HG03342 (cell line): Measurements from ENCODE around the gene HACL1.

Source experiments
- ATAC-seq: cut with Tn5 transposase; IDR thresholded peaks from one replicate; pipeline ENCODE4 v1.9.1; 2021; ENCODE audit warnings: mild to moderate bottlenecking, moderate library complexity; ENCODE audit not compliant: unreplicated experiment

Gene HACL1

DNA sequence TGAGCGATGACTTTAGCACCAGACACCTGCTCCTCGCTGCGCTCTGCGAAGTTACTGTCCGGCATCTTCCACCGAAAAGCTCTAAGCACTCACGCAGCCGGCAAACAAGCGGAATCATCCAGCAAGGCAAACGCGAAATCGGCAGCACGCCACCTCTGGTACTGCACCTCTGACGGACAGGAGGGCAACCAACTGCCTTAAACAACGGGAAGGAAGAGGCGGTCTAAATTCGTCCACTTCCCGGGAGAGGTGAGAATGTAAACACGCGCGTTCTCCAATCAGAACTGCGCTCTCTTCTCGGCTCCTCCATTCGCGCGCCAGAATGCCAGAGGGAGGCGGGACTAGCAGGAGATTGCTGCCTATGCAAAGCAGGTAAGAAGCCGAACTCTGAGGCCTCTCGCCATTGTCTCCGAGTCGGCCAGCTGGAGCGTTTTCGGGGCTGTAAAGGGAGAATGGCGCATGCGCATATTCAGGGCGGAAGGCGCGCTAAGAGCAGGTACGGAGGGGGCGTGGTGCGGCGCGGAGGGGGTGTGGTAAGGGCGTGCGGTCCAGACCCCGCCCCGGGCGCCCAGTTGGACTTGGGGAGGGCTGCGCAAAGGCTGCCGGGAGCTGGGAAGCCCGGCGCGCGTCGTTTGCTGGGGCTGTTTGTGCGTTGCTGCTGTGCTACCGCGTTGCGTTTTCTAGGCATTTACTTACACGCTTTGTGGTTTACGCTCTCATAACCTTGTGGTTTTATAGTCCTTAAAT lies at the start of gene HACL1, which contains the start of gene BTD:
Gene HACL1, minus strand, starts transcription at position 171 of the 747 bp plus-strand sequence. Its CDS starts 106 bp downstream, at position 65.
Gene BTD, plus strand, starts transcription at position 347 of the 747 bp plus-strand sequence. CDS start 33,695 bp downstream, outside the sequence.
- peak; percentile 93 for ATAC-seq

DNA sequence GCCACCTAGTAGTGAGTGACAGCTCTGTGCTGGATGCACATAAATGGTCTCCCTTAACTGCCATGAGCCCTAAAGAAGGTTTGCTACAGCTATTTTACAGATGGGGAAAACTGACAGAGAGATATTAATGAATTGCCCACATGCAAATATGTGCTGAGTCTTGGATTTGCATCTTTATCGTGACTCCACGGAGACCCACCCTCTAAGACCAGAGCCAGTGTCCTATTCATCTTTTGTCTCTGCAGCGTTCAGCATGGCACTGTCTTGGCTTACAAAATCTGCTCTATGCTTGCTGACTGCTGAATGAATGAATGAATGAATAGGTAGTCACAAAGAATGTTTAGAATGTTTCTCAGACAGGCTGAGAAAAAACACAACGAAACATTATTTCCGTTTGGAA lies 48.5 kb upstream of the HACL1 start:
- ATAC-seq, result no peak

DNA sequence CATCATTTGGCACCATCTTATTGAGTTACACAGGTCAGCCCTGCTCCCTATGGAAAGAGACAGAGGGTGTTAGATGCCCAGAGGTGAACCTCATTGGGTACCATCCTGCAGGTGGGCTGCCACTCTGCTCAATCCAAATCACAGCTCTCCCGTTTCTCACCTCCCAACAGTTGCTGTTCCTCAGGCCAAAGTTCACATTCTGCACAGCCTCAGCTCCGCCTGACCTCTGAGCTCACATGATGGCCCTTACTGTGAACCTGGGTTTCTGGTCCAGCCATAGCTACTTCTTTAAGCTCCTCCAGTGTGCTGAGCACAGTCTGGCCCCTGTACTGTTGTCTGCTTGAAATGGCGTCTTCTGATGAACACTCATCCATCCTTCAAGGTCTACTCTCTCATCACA lies 48.0 kb upstream of the HACL1 start:
- no peak for ATAC-seq

DNA sequence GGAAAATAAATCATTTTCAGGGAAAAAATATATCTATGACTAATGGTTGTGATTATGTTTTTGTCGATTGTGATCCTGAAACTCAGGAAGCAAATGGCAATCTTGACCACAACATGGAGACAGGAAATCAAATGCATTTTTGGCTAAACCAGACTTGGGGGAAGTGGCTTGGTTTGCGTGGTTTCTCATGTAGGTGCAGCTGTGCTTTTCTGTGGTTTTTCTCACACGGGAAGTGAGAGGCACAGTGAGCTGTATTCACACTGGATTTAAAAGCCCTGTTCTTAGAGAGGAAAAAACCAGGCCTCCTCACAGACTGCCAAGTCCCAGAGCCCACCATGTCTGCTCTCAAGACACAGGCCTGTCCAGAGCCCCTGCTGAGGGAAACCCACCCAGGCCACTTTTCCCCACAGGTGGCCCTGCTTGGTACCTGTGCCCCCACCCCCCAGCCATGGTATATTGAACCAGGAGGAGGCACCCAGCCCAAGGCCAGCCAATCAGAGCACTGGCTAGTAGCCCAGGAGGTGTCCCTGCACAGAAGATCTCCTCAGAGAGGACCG lies 46.3 kb upstream of the HACL1 start:
- ATAC-seq, result peak; percentile 94

DNA sequence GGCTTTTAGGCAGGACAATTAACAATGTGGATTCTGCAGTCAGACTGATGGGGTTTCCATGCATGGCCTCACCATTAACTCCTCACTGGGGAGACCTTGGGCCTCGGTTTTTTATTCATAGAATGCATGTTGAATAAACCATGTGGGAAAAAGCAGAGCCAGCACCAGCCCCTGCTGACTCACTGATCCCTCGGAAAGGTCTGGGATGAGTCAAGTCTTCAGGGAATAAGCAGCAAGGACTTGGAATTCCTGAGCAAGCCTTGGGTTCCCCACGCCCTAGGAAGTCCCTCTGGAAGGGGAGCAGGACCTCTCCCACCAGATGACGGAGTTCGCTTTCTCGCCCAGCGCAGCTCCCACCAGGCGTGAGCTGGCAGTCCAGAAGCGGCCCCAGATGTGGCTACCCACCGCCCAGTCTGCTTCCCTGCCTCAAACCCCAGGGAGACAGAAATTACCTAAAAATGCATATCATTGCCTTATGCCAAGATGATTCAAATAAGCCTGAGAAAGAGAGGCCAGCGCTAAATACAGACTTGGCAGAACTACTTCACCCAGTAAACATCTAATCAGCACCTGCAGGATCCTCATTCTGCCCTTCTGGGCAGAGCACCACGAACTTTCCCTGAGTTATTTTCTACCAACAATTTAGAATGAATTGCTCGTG lies 45.6 kb upstream of the HACL1 start:
- ATAC-seq, result no peak

DNA sequence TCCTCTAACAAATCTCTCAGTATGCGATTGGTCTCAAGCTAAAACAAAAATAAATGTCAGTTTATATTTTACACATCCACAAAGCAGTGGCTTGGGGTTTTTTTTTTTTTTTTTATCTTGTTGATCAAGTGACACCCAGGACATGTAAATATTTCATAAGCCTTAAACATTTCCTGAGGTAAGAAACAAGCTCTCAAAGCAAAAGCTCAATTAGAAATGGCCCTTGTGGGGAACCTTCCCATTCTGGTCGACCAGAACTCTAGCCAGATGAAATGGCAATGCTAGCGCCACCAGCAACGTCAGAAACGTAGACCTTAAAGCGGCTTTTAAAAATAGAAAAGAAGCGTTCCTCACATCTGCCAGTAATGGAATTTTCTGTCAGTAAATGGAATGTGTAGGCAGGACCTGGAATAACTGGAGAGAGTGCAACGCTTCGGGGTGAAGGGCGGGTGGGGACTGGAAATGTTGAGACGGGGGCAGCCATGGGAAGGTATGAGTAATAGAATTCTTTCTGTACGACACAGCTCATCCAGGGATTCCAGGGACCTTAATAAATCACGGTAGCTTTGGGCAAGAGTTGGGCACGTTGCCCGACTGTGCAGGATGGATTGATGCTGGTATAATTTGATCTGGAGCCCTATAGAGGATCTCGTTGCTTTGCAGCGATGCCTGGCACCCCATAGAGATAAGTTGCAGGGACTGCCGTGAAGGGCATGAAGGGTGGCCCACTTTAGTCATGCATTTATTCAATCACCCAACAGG lies 44.6 kb upstream of the HACL1 start:
- no peak for ATAC-seq

DNA sequence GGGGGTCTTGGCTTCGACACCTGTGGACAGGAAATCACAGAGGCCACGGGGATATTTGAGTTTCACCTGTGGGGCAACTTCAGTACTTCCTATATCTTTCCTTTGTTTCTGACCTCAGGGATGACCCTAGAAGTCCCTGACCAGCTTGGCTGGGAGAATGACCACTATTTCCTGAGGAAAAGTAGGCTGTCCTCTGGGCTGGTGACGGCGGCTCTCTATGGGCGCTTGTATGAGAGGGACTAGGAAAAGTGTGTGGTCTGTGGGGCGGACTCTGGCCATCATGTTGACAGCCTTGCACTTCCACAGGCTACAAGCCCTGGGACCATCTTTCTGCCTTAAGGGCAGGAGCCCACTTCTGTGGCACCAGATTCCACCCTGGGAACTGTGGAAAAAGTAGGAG lies 43.9 kb upstream of the HACL1 start:
- ATAC-seq, result no peak

DNA sequence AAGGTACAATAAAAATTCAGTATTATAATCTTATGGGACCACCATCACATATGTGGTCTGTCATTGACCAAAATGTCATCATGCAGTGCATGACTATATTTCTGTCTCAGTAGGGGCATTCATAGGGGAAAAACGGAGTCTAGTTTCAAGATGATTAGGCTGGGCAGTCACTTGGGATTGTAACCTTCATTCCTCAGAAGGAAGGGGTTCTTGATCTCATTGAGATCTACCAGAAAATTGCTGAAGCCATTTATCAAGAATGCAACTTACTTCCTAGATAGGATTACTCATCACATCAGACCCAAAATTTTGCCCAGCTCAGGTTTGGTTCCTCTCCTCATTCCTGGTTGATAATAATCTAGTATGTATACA lies 37.5 kb upstream of the HACL1 start:
- ATAC-seq, result no peak

DNA sequence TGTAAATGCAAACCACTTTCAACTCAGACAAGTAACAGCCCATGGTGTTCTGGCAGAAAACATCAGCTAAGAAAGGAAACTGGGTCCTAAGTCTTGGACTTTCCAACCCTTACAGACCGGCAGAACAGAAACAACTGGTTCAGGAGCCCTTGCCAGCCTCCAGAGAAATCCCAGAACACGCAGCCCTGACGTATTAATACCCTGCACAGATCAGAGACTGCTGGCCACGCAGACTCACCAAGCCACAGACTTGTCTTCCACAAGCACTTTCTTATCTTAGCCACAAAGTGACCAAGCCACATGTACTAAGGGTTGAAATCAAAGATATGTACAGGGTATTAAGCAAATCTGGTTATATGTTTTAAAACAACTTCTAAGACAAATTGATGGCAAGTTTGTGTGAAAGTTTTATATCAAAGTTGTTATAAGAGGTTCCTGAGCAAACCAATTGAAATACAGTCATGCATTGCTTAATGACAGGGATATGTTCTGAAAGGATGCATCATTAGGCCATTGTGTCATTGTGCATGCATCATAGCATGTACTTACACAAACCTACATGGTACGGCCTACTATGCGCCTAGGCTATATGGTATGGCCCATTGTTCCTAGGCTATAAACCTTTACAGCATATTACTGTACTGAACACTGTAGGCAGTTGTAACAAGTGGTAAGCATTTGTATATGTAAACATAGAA lies 37.0 kb upstream of the HACL1 start:
- ATAC-seq, result no peak

DNA sequence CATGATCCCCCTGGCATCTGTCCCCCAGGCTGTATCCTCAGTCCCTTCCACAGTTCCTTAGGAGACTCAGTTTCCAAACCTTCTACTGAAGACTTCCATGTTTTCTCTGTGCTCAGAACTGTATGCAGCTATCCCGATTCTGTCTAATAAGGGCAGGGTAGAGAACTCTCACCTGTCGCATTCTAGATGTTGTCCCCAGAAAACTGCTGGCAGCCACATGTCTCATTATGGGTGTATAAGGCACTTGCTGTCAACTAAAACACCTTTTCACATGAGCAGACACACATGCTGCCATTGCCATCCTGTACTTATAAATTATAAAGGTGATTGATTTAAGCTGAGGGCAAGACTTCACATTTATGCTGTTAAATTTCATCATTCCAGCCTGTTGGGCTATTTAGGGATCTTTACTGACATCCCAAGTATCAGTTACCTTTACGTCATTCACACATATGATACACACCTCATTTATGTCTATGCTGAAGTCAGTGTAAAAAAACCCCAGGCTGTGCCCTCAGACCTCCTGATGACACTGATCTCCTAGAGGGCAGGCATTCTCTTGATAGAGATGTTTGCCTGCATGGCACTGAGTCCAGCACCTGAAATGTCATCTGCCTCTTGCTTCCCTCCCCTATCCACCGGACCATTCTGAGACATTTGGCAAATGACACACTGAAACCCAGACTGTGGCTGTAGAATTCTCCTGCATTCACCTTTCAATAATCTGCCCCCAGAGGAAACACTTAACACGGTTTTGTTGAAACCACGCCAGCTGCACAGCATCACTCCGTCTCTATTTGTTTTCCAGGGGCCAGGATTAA lies 36.0 kb upstream of the HACL1 start:
- peak; percentile 46 for ATAC-seq

DNA sequence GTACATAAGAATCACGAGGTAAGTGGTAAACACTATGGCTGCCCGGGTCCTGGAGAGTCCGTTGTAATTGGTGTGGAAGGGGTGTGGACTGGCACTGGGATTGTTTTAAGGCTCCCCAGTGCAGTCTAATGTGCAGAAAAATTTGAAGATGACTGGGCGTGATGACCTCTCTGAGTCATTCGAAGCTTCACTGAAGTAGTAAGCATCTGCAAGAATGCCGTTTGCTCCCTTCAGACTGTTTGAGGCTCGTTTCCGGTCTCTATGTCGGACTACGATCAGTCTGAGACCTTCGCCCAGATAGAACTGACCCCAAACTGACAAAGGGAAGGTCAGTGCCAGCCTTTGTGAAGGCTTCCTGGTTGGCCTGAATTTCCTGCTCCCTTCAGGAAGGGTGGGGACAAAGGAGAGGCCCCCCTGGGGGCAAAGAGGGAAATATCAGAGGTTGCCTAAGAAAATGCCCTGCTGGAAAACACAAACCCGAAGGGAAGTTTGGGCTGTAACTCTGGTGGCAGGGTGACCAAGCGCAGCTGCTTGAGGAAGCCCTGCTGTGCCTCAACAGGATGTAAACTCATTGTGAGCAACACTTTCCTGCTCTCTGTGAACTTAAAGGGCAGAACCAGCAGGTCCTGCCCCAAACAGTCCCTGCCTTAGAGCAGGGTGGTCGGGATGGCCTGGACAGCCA lies 34.8 kb upstream of the HACL1 start:
- ATAC-seq, result no peak

DNA sequence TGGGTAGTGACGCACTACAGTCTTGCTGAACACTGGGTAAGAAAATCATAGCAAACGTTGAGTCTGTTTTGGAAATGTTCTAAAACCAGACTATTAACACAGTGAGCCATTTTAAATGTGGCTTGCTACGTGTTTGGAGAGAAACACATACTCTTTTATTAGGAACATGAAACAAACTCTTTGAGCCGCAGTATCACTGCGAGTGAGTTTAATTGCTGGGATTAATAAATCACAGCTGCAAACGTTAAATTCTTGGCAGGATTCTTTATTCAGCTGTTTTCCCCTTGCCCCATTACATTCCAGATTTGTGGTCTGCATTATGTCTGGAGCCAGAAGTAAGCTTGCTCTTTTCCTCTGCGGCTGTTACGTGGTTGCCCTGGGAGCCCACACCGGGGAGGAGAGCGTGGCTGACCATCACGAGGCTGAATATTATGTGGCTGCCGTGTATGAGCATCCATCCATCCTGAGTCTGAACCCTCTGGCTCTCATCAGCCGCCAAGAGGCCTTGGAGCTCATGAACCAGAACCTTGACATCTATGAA lies 33.8 kb upstream of the HACL1 start:
- no peak for ATAC-seq

DNA sequence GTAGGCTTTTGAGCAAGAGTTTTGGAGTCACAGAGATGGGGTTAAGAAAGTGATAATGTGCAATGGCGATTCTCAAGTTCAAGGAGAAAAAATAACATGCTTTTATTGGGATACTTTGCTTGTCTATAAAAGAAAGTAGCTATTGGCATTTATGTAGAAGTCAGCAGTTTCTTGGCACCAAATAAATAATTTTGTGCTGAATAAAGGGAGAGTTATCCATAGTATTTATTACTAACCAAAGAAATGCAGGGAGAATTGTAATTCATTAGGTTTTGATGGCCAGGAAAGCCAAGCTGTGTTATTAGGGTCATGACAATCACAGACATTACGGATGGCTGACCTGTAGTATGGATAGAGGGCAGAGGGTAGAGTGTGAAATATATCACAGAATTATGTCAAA lies 33.3 kb upstream of the HACL1 start:
- no peak for ATAC-seq

DNA sequence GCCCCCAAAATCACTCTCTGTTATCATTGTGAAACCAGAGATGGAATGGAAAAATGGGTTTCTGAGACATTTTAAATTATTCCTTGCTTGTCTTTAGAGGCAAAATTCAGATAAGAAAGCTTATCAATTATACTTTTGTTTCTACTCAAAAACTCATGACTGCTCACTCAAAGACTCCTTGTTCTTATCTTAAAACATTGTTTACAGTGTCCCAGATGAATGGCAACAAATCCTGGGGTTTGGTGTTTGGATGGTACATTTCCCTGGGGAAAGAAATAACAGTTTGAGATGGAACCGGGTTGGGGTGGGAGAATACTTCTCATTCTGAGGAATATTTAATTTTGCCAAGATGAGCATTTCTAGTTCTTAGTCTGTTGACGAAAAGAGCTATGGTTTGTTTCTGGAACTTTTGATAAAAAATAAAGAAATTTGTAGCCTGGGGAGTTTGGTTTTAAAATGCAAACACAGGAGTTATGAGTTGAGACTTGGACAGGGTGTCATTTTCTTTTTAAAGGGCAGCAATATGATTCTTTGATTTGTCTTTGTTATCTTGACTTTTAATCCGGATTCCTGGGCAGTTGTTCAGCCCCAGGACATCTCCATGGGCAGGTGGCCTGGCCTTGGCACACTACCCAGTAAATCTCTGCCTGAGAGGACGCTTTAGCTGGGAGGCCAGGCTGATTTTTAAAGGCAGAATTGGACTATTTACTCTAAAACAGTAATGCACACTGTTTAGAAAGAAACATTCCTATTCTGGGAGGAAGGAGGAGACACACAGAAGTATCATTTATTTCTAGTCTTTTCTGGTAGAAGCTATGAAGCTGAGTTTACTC lies 32.6 kb upstream of the HACL1 start:
- no peak for ATAC-seq

DNA sequence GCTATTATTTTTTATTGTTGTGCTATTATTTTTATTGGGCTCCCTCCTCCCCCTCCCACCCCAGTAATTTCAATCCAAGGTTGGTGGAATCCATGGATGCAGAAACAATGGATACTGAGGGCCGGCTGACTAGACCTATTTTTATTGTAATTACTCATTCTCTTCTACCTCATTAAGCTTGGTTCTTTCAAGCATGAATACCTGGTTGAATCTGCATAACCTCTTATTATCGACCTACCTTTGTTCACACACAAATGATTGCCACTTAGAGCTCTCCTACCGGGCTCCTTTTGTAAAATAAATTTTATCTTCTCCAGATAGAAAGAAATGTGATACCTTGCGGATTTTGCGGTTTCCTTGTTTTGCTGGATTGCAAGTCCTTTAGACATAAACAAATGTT lies 31.8 kb upstream of the HACL1 start:
- no peak for ATAC-seq

DNA sequence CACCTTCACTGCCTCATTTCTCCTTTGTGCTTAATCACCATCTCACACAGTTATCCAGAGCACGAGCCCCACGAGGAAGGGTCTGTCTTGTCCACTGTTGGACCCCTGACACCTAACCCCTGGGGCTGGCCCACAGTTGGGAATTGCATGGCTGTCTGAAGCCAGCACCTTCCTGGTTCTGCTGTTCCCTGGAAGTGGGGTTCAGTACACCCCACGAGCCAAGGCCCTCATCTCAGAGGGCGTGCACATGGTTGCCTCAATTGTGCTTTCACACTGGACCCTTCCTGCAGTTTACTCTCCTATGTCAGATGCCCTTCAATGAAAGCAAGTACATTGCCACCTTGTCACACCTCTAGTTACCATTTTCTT lies 30.8 kb upstream of the HACL1 start:
- ATAC-seq, result no peak

DNA sequence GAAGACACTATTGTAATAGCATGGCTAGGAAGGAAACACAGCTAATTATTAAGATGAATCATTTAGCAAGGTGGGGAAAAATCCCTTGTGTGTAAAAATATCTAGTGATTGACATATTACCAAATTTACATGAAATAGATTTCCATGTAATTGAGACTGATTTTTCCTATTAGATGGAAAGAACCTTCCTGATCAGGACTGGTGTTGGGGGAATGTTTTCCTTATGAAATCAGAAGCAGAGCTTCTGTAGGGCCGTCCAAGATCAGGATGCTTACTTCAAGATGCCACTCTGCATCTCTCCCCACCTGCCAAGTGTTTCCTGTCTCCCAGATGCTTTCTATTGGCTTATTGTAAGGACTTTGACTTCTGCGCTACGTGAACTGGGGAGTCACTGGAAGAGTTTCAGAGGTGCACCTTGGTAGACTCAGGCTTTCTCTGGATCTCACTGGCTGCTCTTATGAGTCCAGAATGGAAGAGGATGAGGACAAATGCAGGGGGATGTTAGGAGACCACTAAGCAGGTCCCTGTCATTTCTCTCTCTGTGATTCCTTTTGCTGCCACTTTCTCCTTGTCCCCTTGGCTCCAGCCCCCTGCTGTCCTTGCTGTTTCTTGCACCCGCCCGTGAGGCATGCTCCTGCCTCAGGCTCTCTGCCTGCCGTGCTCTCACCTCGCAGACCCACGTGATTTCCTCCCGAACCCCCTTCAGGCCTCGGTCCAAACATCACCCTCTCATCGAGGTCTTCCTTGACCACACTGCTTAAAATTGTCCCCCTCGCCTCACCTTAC lies 30.2 kb upstream of the HACL1 start:
- ATAC-seq, result no peak
